Islet precursor cell (in vitro differentiated cells): ENCODE results near the gene LDLRAP1.

Source experiments
- DNase-seq: peaks from one replicate; pipeline ENCODE4 v3.0.0-alpha.2; 2018

Gene LDLRAP1

GRCh38 chr1:25544243-25544764, 898 bp downstream of the LDLRAP1 start:
- no peak for DNase-seq

DNA sequence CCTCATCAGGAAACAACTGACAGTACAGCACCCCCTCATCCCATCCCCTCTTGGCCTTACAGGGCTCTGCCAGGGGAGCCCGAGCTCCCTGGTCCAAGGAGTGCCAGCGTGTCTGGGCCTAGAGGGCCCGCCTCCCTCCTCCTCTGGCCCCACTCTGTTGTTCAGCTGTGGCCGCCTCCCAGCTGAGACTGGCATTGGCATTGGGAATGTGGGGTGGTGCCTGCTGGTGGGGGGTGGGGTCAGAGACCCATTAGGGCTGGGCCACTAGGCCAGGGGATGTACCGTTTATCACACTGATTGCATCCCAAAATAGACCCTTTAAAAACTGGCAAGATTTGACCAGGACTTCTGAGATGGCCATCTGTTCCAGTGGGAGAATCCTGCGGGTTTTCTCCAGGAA, 1.4 kb downstream of the LDLRAP1 start:
- no peak for DNase-seq

GRCh38 chr1:25545767-25546166, 2.4 kb downstream of the LDLRAP1 start:
- no peak for DNase-seq

DNA sequence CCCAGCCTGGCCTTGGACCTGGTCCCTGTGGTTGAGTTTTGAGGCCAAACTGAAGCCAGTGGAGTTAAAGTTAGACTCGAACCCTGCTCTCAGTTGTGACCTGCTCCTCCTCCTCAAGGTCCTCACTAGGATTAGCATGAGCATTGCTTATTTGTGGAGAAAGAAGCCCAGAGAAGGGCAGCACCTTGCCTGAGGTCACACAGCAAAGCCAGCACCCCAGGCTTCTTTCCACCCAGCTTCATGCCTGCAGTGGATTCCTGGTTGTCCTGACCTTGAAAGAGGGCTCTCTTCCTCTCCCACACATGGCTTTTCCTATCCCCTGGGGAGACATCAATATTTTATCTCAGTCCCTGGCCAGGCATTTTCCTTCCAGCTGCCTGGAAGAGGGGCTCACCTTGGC, 2.8 kb downstream of the LDLRAP1 start:
- no peak for DNase-seq

GRCh38 chr1:25548601-25549000, 5.2 kb downstream of the LDLRAP1 start:
- no peak for DNase-seq

GRCh38 chr1:25549273-25550154, 6.1 kb downstream of the LDLRAP1 start:
- DNase-seq: no peak

GRCh38 chr1:25550155-25550506, 6.7 kb downstream of the LDLRAP1 start:
- DNase-seq: no peak

DNA sequence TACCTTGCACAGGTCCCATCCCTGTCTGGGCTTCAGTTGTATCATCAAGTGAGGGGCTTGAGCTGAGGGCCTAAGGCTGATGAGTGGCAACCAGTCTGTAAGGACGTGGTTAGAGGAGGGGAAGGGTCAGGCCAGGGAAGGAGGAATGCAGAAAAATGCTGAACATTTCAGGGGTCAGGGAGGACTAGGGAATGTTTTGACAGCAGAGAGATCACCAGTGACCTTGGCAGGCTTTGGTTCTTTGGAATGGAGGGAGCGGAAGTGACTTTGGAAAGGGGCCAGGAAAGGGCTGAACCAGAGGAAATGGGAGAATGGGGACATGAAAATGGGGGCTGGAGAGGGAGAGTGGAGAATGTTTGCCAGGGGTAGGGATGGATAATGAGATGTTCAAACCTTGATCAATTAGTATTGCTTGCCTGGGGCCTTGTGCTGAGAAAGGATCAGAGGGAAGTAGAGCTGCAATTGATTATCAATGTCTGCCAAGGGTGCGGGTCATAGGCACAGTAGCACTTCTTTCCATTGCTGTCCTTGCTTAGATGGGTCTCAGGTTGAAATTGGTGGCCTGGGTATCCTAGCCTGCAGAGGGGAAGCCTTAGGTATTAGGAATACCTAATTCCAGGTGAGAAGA, 7.4 kb downstream of the LDLRAP1 start:
- no peak for DNase-seq

GRCh38 chr1:25553749-25554429, 10.5 kb downstream of the LDLRAP1 start:
- DNase-seq: no peak

DNA sequence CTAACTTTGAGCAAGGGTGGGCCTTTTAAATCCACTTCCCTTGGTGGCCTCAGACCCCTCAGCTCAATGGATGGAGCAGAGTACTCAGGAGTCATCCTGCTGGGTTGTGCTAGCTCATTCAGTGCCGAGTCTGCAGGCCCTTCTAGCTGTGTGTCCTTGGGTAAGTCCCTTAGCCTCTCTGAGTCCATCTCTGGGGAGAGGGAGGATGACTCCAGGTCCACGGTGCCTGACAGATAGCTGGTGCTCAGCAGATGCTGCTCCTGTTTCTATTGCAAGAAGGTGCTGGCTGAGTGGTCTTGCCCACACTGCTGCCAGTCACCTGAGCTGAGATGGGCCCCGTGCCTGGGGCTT, 11.0 kb downstream of the LDLRAP1 start:
- DNase-seq: no peak

DNA sequence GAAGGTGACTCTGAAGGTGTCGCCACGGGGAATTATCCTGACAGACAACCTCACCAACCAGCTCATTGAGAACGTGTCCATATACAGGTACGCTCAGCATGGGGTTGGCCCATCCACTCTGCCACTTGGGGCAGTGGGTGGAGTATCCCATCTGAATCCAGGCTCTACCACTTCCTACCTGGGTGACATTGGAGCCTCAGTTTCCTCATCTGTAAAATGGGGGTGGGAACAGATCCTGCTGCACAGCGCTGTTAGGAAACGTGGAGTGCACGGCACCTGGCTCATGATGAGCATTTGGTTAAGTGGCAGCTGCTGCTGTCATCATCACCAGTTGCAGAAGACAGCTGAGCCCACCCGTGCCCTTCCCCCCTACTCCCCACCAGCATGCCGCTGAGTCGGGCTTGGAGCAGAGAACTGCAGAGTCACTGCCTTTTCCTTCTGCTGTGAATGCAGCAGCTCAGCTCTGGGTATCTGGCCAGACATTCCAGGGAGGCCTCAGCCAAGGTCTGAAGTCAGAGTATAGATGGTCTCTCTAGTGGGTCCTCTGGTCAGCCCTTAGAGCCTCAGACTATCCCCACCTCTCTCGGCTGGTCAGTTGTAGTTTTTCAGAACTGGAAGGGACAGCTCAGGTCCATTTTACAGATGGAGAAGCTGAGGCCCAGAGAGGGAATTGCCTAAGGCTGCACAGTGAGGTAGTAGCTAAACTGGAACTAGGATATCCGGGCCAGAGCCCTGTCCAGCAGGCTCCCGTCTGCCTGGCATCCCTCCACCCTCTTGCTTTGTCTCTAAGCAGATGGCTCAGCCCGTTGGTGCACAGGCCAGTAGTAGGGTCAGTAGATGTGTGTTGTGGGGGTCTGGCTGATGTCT, 11.7 kb downstream of the LDLRAP1 start:
- no peak for DNase-seq

- no peak for DNase-seq
These were observed 12.3 kb downstream of the LDLRAP1 start for GRCh38 chr1:25555753-25556092.

DNA sequence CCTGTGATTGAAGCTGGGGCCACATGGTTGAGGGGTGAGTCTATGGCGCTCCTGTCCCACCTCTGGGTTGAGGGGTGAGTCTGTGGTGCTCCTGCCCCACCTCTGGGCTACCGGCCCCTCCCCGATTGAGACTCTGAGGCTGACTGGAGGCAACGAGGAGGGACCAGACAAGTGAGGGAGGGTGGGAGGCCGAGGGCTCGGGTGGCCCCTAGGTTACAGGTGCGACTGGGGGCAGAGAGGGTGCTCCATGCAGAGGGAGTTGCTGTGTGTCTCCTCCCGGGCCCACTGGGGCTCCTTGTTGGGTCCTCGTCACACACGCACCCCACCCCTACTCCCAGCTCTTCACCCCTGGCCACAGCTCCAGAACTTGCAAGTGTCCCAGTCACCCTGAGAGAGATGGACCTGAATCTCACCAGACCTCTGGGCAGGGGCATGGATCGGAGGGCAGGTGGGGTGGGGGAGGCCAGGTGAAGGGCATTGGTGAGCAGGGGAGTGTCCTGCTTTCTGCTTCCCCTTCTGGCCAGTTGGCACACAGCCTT, 12.8 kb downstream of the LDLRAP1 start:
- no peak for DNase-seq

DNA sequence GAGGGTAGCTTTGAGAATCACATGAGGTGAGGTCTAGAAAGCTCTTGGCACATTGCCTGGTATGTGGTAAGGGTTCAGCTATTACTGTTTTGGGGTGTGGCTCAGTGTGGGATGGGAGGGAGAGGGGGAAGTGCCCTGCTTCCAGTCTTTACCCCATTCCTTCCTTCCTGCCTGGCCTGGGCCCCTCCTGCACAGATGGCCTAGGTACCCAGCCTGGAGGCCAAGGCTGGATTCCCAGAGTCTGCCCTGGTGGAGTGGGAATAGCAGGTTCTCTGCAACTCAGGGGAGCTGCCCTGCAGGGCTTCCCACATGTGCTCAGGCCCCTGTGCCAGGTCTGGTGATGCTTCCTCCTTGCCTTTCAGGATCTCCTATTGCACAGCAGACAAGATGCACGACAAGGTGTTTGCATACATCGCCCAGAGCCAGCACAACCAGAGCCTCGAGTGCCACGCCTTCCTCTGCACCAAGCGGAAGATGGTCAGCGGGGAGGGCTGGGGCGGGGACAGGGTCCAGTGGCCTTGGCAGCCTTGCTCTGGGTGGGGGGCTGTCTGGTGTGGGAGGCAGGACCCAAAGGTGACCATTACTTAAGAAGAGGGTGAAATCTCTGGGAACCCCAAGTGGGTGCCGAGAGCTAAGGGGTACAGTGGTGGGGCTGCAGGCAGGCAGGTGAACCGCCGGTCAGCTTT, 13.5 kb downstream of the LDLRAP1 start:
- DNase-seq: no peak

- no peak for DNase-seq
These were observed 14.1 kb downstream of the LDLRAP1 start for GRCh38 chr1:25557543-25557942.

- peak; percentile 88 for DNase-seq
These were observed 15.6 kb downstream of the LDLRAP1 start for GRCh38 chr1:25559031-25559430.

- DNase-seq: no peak
These were observed 16.6 kb downstream of the LDLRAP1 start for GRCh38 chr1:25560001-25560400.

DNA sequence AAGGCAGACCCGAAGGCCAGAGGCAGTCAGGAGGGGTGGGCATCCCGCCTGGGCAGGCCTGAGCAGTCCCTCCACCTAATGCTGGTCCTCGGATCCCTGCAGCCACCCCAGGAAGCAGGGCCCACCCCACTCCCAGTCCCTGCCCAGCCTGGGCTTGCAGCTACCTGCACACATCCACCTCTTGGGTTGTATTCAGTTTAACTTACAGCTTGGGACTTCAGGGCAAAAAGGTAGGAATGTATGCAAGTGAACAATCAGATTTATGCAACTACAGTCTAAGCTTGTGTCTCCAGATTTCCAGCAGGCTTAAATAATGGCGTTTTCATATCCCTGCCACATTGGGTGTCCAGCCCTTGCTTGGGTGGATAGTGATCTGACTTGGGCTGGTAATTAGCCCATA, 17.4 kb downstream of the LDLRAP1 start:
- DNase-seq: no peak

- no peak for DNase-seq
These were observed 18.2 kb downstream of the LDLRAP1 start for GRCh38 chr1:25561421-25562100.

DNA sequence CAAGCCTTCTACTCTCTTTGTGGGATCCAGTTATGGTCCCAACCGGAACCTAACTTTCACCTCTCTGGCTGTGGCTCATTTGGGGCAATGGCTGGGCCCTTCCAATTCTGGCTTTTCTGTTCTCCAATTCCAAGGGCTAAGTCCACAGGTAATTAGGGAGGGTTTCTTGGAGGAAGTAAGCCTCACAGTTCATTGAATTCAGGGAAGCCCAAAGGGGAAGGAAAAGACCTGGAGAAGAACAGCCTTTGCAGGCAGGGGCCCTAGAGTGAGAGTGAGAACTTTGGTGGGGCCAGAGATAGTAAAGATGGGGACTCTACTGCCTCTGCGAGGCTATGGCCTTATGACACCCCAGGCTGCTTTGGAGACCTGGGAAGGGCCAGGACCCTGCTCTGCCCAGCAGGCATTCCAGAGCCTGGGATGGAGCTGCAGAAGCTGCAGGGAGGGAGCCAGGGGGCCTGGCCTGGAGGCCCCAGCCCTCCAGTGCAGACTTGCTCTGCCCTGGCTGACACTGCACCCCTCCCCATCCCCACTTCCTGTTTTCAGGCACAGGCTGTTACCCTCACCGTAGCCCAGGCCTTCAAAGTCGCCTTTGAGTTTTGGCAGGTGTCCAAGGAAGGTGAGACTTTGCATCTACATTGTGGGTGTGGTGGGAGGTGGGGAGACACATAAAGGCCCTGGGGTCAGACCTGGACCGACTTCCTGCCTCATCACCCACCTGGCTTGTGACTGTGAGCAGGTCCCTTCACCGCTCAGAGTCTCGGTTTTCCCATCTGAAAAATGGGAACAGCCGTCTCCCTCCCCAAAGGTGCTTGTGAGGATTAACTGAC, 18.9 kb downstream of the LDLRAP1 start:
- no peak for DNase-seq

GRCh38 chr1:25562928-25563283, 19.5 kb downstream of the LDLRAP1 start:
- DNase-seq: no peak
